IMR-90 (cell line): ENCODE data around the gene MPPED2. TPM values are rescaled to one million over a fixed set of nuclear protein-coding genes. Genes with fewer than 3 reads are reported as not detected.

Experiments
- ATAC-seq: fragments of 200-7000 bp; cut with Tn5 transposase; 2 replicates; pipeline ENCODE4 v1.9.1; 2020; ENCODE audit warnings: low read depth, mild to moderate bottlenecking, moderate library complexity
- BruUV-seq: library from RNA; stranded (reverse); fragments of 400-500 nt; replicated peaks from 2 replicates; lab custom pipeline; 2021; lab: Mats Ljungman, UMichigan
- CTCF ChIA-PET: fragments of 300-600 bp; formaldehyde crosslinking; extraction: SDS; loops from one replicate; lab custom pipeline; 2021; ENCODE audit warnings: antibody characterized with exemption; lab: Yijun Ruan, JAX
- POLR2A ChIA-PET: fragments of 300-600 bp; sonication (Branson Sonifier 250); formaldehyde crosslinking; loops from one replicate; lab custom pipeline; 2022; ENCODE audit warnings: antibody characterized with exemption; ENCODE audit not compliant: unreplicated experiment; lab: Charles Lee
- DNase-seq: peaks from one replicate; pipeline ENCODE4 v3.0.0; 2013
- H2AFZ ChIP-seq: replicated peaks from 2 replicates; pipeline ENCODE3; 2013; ENCODE audit warnings: low read length, mild to moderate bottlenecking; ENCODE audit not compliant: poor library complexity
- H2AK5ac ChIP-seq: 2 replicates; pipeline ENCODE4 v1.6.1; 2013; ENCODE audit warnings: low read depth, low read length, inconsistent platforms
- H2AK9ac ChIP-seq: replicated peaks from 2 replicates; pipeline ENCODE3; 2013; ENCODE audit warnings: mild to moderate bottlenecking, low read depth, low read length, moderate library complexity; ENCODE audit not compliant: poor library complexity
- H2BK120ac ChIP-seq: 2 replicates; pipeline ENCODE4 v1.6.1; 2013; ENCODE audit warnings: low read depth, low read length, inconsistent platforms
- H2BK15ac ChIP-seq: 3 replicates; pipeline ENCODE4 v1.6.1; 2013; ENCODE audit warnings: low read depth, low read length, inconsistent platforms
- H2BK20ac ChIP-seq: 2 replicates; pipeline ENCODE4 v1.6.1; 2013; ENCODE audit warnings: low read depth, mild to moderate bottlenecking, inconsistent platforms, low read length, moderate library complexity
- H2BK5ac ChIP-seq: 2 replicates; pipeline ENCODE4 v1.6.1; 2013; ENCODE audit warnings: mild to moderate bottlenecking, low read depth, low read length, inconsistent platforms; ENCODE audit not compliant: poor library complexity, severe bottlenecking
- H3K14ac ChIP-seq: replicated peaks from 2 replicates; pipeline ENCODE4 v1.6.1; 2013; ENCODE audit warnings: low read depth, low read length, inconsistent platforms
- H3K18ac ChIP-seq: 2 replicates; pipeline ENCODE4 v1.6.1; 2013; ENCODE audit warnings: low read depth, low read length, control low read depth
- H3K23ac ChIP-seq: 2 replicates; pipeline ENCODE4 v1.6.1; 2013; ENCODE audit warnings: low read depth, low read length, inconsistent platforms
- H3K27ac ChIP-seq: 2 replicates; pipeline ENCODE4 v1.5.1; 2013; ENCODE audit warnings: mild to moderate bottlenecking, control low read depth, low read length; ENCODE audit not compliant: insufficient read depth
- H3K27me3 ChIP-seq: 2 replicates; pipeline ENCODE4 v1.6.1; 2013; ENCODE audit warnings: low read length; ENCODE audit not compliant: control insufficient read depth, insufficient read depth
- H3K36me3 ChIP-seq: 2 replicates; pipeline ENCODE4 v1.6.1; 2013; ENCODE audit warnings: low read length, mixed read lengths; ENCODE audit not compliant: control insufficient read depth, insufficient read depth
- H3K4ac ChIP-seq: 2 replicates; pipeline ENCODE4 v1.6.1; 2013; ENCODE audit warnings: low read depth, low read length, inconsistent platforms
- H3K4me1 ChIP-seq: 2 replicates; pipeline ENCODE4 v1.6.1; 2013; ENCODE audit warnings: low read length, mixed read lengths; ENCODE audit not compliant: control insufficient read depth, insufficient read depth
- H3K4me2 ChIP-seq: 2 replicates; pipeline ENCODE4 v1.6.1; 2013; ENCODE audit warnings: low read depth, mild to moderate bottlenecking, control low read depth, low read length, moderate library complexity
- H3K4me3 ChIP-seq: 2 replicates; pipeline ENCODE4 v1.5.1; 2013; ENCODE audit warnings: low read depth, mild to moderate bottlenecking, control low read depth, low read length, moderate library complexity; ENCODE audit not compliant: insufficient read depth
- H3K56ac ChIP-seq: 2 replicates; pipeline ENCODE4 v1.6.1; 2013; ENCODE audit warnings: low read length, inconsistent platforms; ENCODE audit not compliant: insufficient read depth; ENCODE audit errors: extremely low read depth
- H3K79me1 ChIP-seq, 2 experiments: 2 replicates each; pipeline ENCODE4 v1.6.1; 2013; ENCODE audit warnings: low read length in 2 of 2, inconsistent platforms in 1 of 2, low read depth in 1 of 2
- H3K9ac ChIP-seq: 2 replicates; pipeline ENCODE4 v1.6.1; 2013; ENCODE audit warnings: low read depth, low read length, control low read depth
- H3K9me1 ChIP-seq: 2 replicates; pipeline ENCODE4 v1.6.1; 2013; ENCODE audit warnings: low read length, inconsistent platforms; ENCODE audit not compliant: insufficient read depth
- H3K9me3 ChIP-seq: 2 replicates; pipeline ENCODE4 v1.6.1; 2013; ENCODE audit warnings: low read length; ENCODE audit not compliant: control insufficient read depth, insufficient read depth
- H4K20me1 ChIP-seq: 2 replicates; pipeline ENCODE4 v1.6.1; 2013; ENCODE audit warnings: low read length, inconsistent platforms; ENCODE audit not compliant: insufficient read depth
- H4K5ac ChIP-seq: 2 replicates; pipeline ENCODE4 v1.6.1; 2013; ENCODE audit warnings: mild to moderate bottlenecking, low read depth, low read length, control low read depth
- H4K8ac ChIP-seq, 2 experiments: 2 replicates each; pipeline ENCODE4 v1.6.1; 2013; ENCODE audit warnings: low read depth in 2 of 2, low read length in 2 of 2, control low read depth in 1 of 2, inconsistent platforms in 1 of 2
- H4K91ac ChIP-seq: 2 replicates; pipeline ENCODE4 v1.6.1; 2013; ENCODE audit warnings: low read depth, low read length, inconsistent platforms; ENCODE audit not compliant: insufficient read depth
- CEBPB ChIP-seq: IDR thresholded peaks from 2 replicates; pipeline ENCODE4 v1.6.1; 2012; ENCODE audit warnings: low read depth, low read length, improper control_type of control experiment
- FOS ChIP-seq: fragments of 150-350 bp; IDR thresholded peaks from 2 replicates; pipeline ENCODE4 v1.6.1; 2016; ENCODE audit warnings: low read depth, low read length
- MAFK ChIP-seq: IDR thresholded peaks from 2 replicates; pipeline ENCODE4 v1.6.1; 2012; ENCODE audit warnings: low read depth, low read length, improper control_type of control experiment
- MAZ ChIP-seq: IDR thresholded peaks from 2 replicates; pipeline ENCODE4 v1.6.1; 2012; ENCODE audit warnings: low read depth, mild to moderate bottlenecking, low read length, improper control_type of control experiment, moderate library complexity, borderline replicate concordance
- MXI1 ChIP-seq: IDR thresholded peaks from 2 replicates; pipeline ENCODE4 v1.6.1; 2012; ENCODE audit warnings: low read depth, mild to moderate bottlenecking, low read length, moderate library complexity, borderline replicate concordance
- POLR2A ChIP-seq: IDR thresholded peaks from 2 replicates; pipeline ENCODE4 v1.6.1; 2012; ENCODE audit warnings: mild to moderate bottlenecking, low read depth, low read length
- RAD21 ChIP-seq: IDR thresholded peaks from 2 replicates; pipeline ENCODE4 v1.6.1; 2012; ENCODE audit warnings: low read length, improper control_type of control experiment
- RCOR1 ChIP-seq: IDR thresholded peaks from 2 replicates; pipeline ENCODE4 v1.6.1; 2012; ENCODE audit warnings: mild to moderate bottlenecking, low read length, improper control_type of control experiment; ENCODE audit not compliant: insufficient replicate concordance
- RFX5 ChIP-seq: IDR thresholded peaks from 2 replicates; pipeline ENCODE4 v1.8.0; 2012; ENCODE audit warnings: low read depth, mild to moderate bottlenecking, low read length, moderate library complexity
- SMC3 ChIP-seq: fragments of 150-350 bp; IDR thresholded peaks from 2 replicates; pipeline ENCODE4 v1.6.1; 2016; ENCODE audit warnings: low read depth, mild to moderate bottlenecking, antibody characterized with exemption, low read length, moderate library complexity
- whole genome bisulfite sequencing, 2 experiments: methylation state at CpG; one replicate each; pipeline versions ENCODE4 v1.1.5 to v1.1.7; 2013; ENCODE audit warnings: missing lambda C conversion rate in 2 of 2; ENCODE audit not compliant: insufficient read length in 1 of 2; ENCODE audit errors: extremely low coverage in 2 of 2; 5-methylcytosine and 5-hydroxymethylcytosine counted together
- dilution Hi-C: fragments of 300-500 bp; cut with HindIII; formaldehyde crosslinking; loops from one replicate; pipeline ENCODE4 v1.14.3; 2018; ENCODE audit warnings: low sequenced_read_pairs; ENCODE audit not compliant: unreplicated experiment
- in situ Hi-C: fragments of 300-500 bp; cut with MboI; formaldehyde crosslinking; loops from 3 replicates; pipeline ENCODE4 v1.14.3; 2019; ENCODE audit warnings: low sequenced_read_pairs, inconsistent platforms, mixed read lengths
- intact Hi-C: fragments of 100-400 bp; cut with micrococcal nuclease; formaldehyde crosslinking; loops from 2 replicates; pipeline ENCODE4 v1.10.0; 2022
- polyA plus RNA-seq, 3 experiments: library from polyadenylated mRNA; depleted of rRNA; stranded (reverse); fragments of >200 nt; gene quantifications; 2 replicates each; pipeline ENCODE4 v1.2.3, GENCODE V29; 2012; ENCODE audit warnings: low replicate concordance in 1 of 3
- total RNA-seq: library from RNA; depleted of rRNA; stranded (reverse); fragments of >200 nt; gene quantifications from 2 replicates; pipeline ENCODE4 v1.2.3, GENCODE V29; 2012
- TF ChIP-seq, protein P1 (sequence below): fragments of 150-350 bp; IDR thresholded peaks from 2 replicates; pipeline ENCODE4 v1.6.1; 2017; ENCODE audit warnings: mild to moderate bottlenecking, antibody characterized with exemption, low read length, low read depth
- TF ChIP-seq, protein P2 (sequence below): fragments of 150-350 bp; IDR thresholded peaks from 2 replicates; pipeline ENCODE4 v1.6.1; 2016; ENCODE audit warnings: low read depth, mild to moderate bottlenecking, low read length, moderate library complexity, borderline replicate concordance

The MPPED2 gene
- total and polyA plus RNA-seq, 2 of the 4 experiments (the other 2 are of a cell fraction) = 0.10 TPM; not detected in 1

DNA sequence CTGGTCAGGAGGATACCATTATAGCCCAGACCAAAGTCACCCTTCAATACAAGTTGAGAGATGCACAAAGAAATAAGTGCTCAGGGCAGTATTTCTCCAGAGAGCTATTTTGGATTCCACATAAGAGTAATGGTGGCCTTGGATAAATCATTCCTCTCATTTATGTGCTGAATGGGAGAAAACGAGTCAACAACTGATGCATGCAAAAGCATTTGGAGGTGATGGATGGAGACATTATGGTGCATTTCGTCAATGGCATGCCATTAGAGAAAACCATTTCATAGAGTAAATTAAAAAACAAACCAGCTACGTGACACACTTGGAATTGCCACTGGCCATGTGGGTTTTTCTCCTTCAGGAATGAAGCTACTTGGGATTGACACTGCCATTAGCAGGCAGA, 182.0 kb downstream of the MPPED2 start:
- H3K9ac ChIP-seq = no peak overlapping the region
- H4K8ac ChIP-seq = no peak overlapping the region
- intact Hi-C loops (no loop called here), dilution Hi-C loops (no loop called here), in situ Hi-C loops (no loop called here)
- H3K27me3 ChIP-seq = no peaks in the 10 kb centered on the region
- no peak overlapping the region for H2BK5ac ChIP-seq
- no peak overlapping the region for H3K4me3 ChIP-seq
- H2AK5ac ChIP-seq = no peak overlapping the region
- H3K14ac ChIP-seq = no peak overlapping the region
- WGBS, 2 experiments = no CpG with 5 or more reads among the region's 3 CpGs
- H4K5ac ChIP-seq = no peak overlapping the region
- no peak overlapping the region for H2BK20ac ChIP-seq
- H4K91ac ChIP-seq = no peak overlapping the region
- no peaks in the 10 kb centered on the region for H3K9me1 ChIP-seq
- no peaks in the 10 kb centered on the region for H3K9me3 ChIP-seq
- H4K20me1 ChIP-seq = no peaks in the 10 kb centered on the region
- no TSS peak for BruUV-seq
- ATAC-seq = no peak
- H3K18ac ChIP-seq = no peak overlapping the region
- H3K4me2 ChIP-seq = no peak overlapping the region
- no peak overlapping the region for H3K27ac ChIP-seq
- POLR2A ChIA-PET = no interaction called here
- DNase-seq = no peak
- H3K79me1 ChIP-seq = no peaks in the 10 kb centered on the region
- H3K36me3 ChIP-seq = no peaks in the 10 kb centered on the region
- no peak overlapping the region for H2BK15ac ChIP-seq
- H2BK120ac ChIP-seq = no peak overlapping the region
- H2AFZ ChIP-seq = no peak overlapping the region
- no peak overlapping the region for H3K23ac ChIP-seq
- no peaks in the 10 kb centered on the region for H3K4me1 ChIP-seq
- no peak overlapping the region for H2AK9ac ChIP-seq
- CTCF ChIA-PET = no interaction called here
- TF ChIP-seq MXI1 (no peak), MAFK (no peak), SMC3 (no peak), RAD21 (no peak), POLR2A (no peak), FOS (no peak), MAZ (no peak), RFX5 (no peak), RCOR1 (no peak), CEBPB (no peak)
- TF ChIP-seq, protein P1, sequence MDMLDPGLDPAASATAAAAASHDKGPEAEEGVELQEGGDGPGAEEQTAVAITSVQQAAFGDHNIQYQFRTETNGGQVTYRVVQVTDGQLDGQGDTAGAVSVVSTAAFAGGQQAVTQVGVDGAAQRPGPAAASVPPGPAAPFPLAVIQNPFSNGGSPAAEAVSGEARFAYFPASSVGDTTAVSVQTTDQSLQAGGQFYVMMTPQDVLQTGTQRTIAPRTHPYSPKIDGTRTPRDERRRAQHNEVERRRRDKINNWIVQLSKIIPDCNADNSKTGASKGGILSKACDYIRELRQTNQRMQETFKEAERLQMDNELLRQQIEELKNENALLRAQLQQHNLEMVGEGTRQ = no peak
- TF ChIP-seq, protein P2, sequence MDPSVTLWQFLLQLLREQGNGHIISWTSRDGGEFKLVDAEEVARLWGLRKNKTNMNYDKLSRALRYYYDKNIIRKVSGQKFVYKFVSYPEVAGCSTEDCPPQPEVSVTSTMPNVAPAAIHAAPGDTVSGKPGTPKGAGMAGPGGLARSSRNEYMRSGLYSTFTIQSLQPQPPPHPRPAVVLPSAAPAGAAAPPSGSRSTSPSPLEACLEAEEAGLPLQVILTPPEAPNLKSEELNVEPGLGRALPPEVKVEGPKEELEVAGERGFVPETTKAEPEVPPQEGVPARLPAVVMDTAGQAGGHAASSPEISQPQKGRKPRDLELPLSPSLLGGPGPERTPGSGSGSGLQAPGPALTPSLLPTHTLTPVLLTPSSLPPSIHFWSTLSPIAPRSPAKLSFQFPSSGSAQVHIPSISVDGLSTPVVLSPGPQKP = no peak
- no peak overlapping the region for H3K4ac ChIP-seq
- H3K56ac ChIP-seq = no peak overlapping the region
